Left lung (tissue), 10 donors: ENCODE data around the gene SRSF9. TPM values are rescaled to one million over a fixed set of nuclear protein-coding genes. Genes with fewer than 3 reads are reported as not detected.

Experiments
- ATAC-seq: fragments of 200-7000 bp; cut with Tn5 transposase; one replicate; pipeline ENCODE4 v1.9.1; 2020; ENCODE audit warnings: moderate library complexity
- DNase-seq, 4 donors: peaks; one replicate each; pipeline ENCODE4 v3.0.0-alpha.2; 2013 to 2020
- H3K27ac ChIP-seq, 2 donors: fragments of 200-600 bp; sonication (generic) in 1 of 2; one replicate each; pipeline versions ENCODE4 v1.5.0 to v1.8.0; 2020 to 2021
- H3K27me3 ChIP-seq, 2 donors: fragments of 200-600 bp; sonication (generic) in 1 of 2; one replicate each; pipeline versions ENCODE4 v1.5.0 to v1.8.0; 2020 to 2021
- H3K36me3 ChIP-seq, 2 donors: fragments of 200-600 bp; sonication (generic) in 1 of 2; one replicate each; pipeline versions ENCODE4 v1.5.0 to v1.8.0; 2020 to 2021
- H3K4me1 ChIP-seq, 2 donors: fragments of 200-600 bp; one replicate each; pipeline ENCODE4 v1.8.0; 2021
- H3K4me3 ChIP-seq, 2 donors: fragments of 200-600 bp; sonication (generic) in 1 of 2; one replicate each; pipeline versions ENCODE4 v1.5.0 to v1.8.0; 2020 to 2021; ENCODE audit warnings: mild to moderate bottlenecking in 1 of 2
- H3K9me3 ChIP-seq, 2 donors: fragments of 200-600 bp; sonication (generic) in 1 of 2; one replicate each; pipeline versions ENCODE4 v1.5.0 to v1.8.0; 2020 to 2021
- CTCF ChIP-seq, 2 donors: fragments of 200-600 bp; sonication (generic) in 1 of 2; IDR thresholded peaks; one replicate each; pipeline versions ENCODE4 v1.5.0 to v1.8.0; 2021; ENCODE audit warnings: antibody characterized with exemption in 2 of 2
- intact Hi-C, 2 donors: fragments of 100-400 bp; cut with DNase I; formaldehyde crosslinking; loops; one replicate each; pipeline versions ENCODE4 v1.11.2 to v1.14.2; 2022
- polyA plus RNA-seq, 6 donors: library from polyadenylated mRNA; unstranded; fragments of 120-200 nt; gene quantifications; one replicate each; pipeline ENCODE4 v1.2.1, GENCODE V29; 2013; ENCODE audit not compliant: insufficient read length in 6 of 6
- total RNA-seq, 2 donors: library from RNA; stranded (reverse); fragmentation: NEBNext Ultra II Directional; extraction: Animal tissue kit (Norgen Biotek cat#: 25700); gene quantifications; one replicate each; pipeline ENCODE4 v1.2.1, GENCODE V29; 2021
- donor health status: DM: no; HTN: yes; CAD: no.
- donor health status: DM: no; HTN: no; CAD: no.

SRSF9 gene
- total and polyA plus RNA-seq, 8 donors: 120 to 225 (median 197) TPM

- no peak for ATAC-seq
- no peak for TF ChIP-seq CTCF (IDR thresholded peaks at IDR 0.05)
- peaks cover 0 to 56% of the 10 kb centered on the region in 2 donors for H3K36me3 ChIP-seq
- no peaks in the 10 kb centered on the region for H3K27me3 ChIP-seq
- DNase-seq: no peak
- no peak overlapping the region for H3K4me3 ChIP-seq
- H3K4me1 ChIP-seq: peaks cover 17 to 46% of the 10 kb centered on the region in 2 donors
- H3K27ac ChIP-seq: no peak overlapping the region
- H3K9me3 ChIP-seq: no peaks in the 10 kb centered on the region
- intact Hi-C loops: no loop called here
Measured at GRCh38 chr12:120444676-120445075, 24.9 kb downstream of the SRSF9 start.

- H3K4me3 ChIP-seq: peak overlapping the region in 1 of 2 donors; percentile 90
- peak; percentile 50 for ATAC-seq
- H3K27ac ChIP-seq: no peak overlapping the region
- no peaks in the 10 kb centered on the region for H3K9me3 ChIP-seq
- peak; percentile 31 to 48 for TF ChIP-seq CTCF (IDR thresholded peaks at IDR 0.05)
- peak in 3 of 4 donors; percentile 31 to 52 (median 36) for DNase-seq
- intact Hi-C loops: loop anchor here in 1 of 2 donors (10.0 kb wide), 1 partner anchor 85 kb away; no protein-coding TSS in a partner anchor
- peaks cover 11 to 29% of the 10 kb centered on the region in 2 donors for H3K4me1 ChIP-seq
- peaks cover 0 to 48% of the 10 kb centered on the region in 2 donors for H3K36me3 ChIP-seq
- H3K27me3 ChIP-seq: no peaks in the 10 kb centered on the region
Measured at GRCh38 chr12:120439646-120440247, 29.8 kb downstream of the SRSF9 start.

GRCh38 chr12:120438495-120439198 lies 30.9 kb downstream of the SRSF9 start:
- no peak for DNase-seq
- H3K27ac ChIP-seq: peak overlapping the region in 1 of 2 donors; percentile 85
- H3K9me3 ChIP-seq: no peaks in the 10 kb centered on the region
- peaks cover 0 to 2% of the 10 kb centered on the region in 2 donors for H3K27me3 ChIP-seq
- peaks cover 0 to 37% of the 10 kb centered on the region in 2 donors for H3K36me3 ChIP-seq
- no peak for TF ChIP-seq CTCF (IDR thresholded peaks at IDR 0.05)
- ATAC-seq: peak; percentile 2
- peak overlapping the region; percentile 74 to 90 for H3K4me3 ChIP-seq
- peaks cover 11 to 24% of the 10 kb centered on the region in 2 donors for H3K4me1 ChIP-seq
- intact Hi-C loops: loop anchor here in 1 of 2 donors (10.0 kb wide), 1 partner anchor 84 kb away; no protein-coding TSS in a partner anchor

- H3K27me3 ChIP-seq: peaks cover 0 to 9% of the 10 kb centered on the region in 2 donors
- no peaks in the 10 kb centered on the region for H3K9me3 ChIP-seq
- peaks cover 0 to 29% of the 10 kb centered on the region in 2 donors for H3K36me3 ChIP-seq
- intact Hi-C loops: loop anchor here in 1 of 2 donors (10.0 kb wide), 1 partner anchor 83 kb away; no protein-coding TSS in a partner anchor
- peak within 1 kb of the TSS; percentile 69 to 85 for H3K27ac ChIP-seq
- H3K4me1 ChIP-seq: peaks cover 11 to 24% of the 10 kb centered on the region in 2 donors
- H3K4me3 ChIP-seq: peak within 1 kb of the TSS; percentile 74 to 90
- ATAC-seq (peak; percentile 99), DNase-seq (peak; percentile 87 to 98 (median 96))
- peak in 1 of 2 donors; percentile 23 for TF ChIP-seq CTCF (IDR thresholded peaks at IDR 0.05)
Measured at GRCh38 chr12:120437735-120438494, 31.6 kb downstream of the SRSF9 start, which contains the start of gene COX6A1. COX6A1 (plus strand) TSS chr12:120438113; CDS start chr12:120438127, 14 bp downstream.
